H1 (cell line): ENCODE results near the gene SLC7A10. TPM values are rescaled to one million over a fixed set of nuclear protein-coding genes. Genes with fewer than 3 reads are reported as not detected.

Experiments
- CTCF ChIA-PET: fragments of 300-600 bp; sonication (Branson Sonifier 250); formaldehyde crosslinking; loops from one replicate; lab custom pipeline; 2021; ENCODE audit not compliant: partially characterized antibody; lab: Charles Lee
- POLR2A ChIA-PET: fragments of 300-600 bp; sonication (Branson Sonifier 250); formaldehyde crosslinking; loops from one replicate; lab custom pipeline; 2021; ENCODE audit warnings: inconsistent platforms; ENCODE audit not compliant: partially characterized antibody; lab: Charles Lee
- DNase-seq, 2 experiments: peaks; one replicate each; pipeline versions ENCODE4 v3.0.0 to v3.0.0-alpha.2; 2010 to 2022; ENCODE audit warnings: low spot score in 2 of 2, low read depth in 1 of 2, mixed read lengths in 1 of 2
- FAIRE-seq: peaks from 2 replicates; lab custom pipeline; 2011; peaks lifted over from hg19 to GRCh38; lab: Jason Lieb, UNC
- H2AFZ ChIP-seq: 2 replicates; pipeline ENCODE4 v1.8.1; 2012; ENCODE audit warnings: low read length, inconsistent platforms
- H2AK5ac ChIP-seq: 2 replicates; pipeline ENCODE4 v1.6.1; 2013; ENCODE audit warnings: low read depth, low read length
- H2BK120ac ChIP-seq: replicated peaks from 2 replicates; pipeline ENCODE3; 2013; ENCODE audit warnings: low read depth, low read length, inconsistent platforms
- H2BK12ac ChIP-seq: 2 replicates; pipeline ENCODE4 v1.6.1; 2013; ENCODE audit warnings: low read depth, low read length
- H2BK15ac ChIP-seq: 2 replicates; pipeline ENCODE4 v1.6.1; 2013; ENCODE audit warnings: low read length
- H2BK20ac ChIP-seq: 2 replicates; pipeline ENCODE4 v1.6.1; 2013; ENCODE audit warnings: low read length
- H2BK5ac ChIP-seq: 2 replicates; pipeline ENCODE4 v1.6.1; 2013; ENCODE audit warnings: low read depth, low read length
- H3K14ac ChIP-seq: 2 replicates; pipeline ENCODE4 v1.6.1; 2013; ENCODE audit warnings: inconsistent platforms; ENCODE audit not compliant: insufficient read length
- H3K18ac ChIP-seq: 2 replicates; pipeline ENCODE4 v1.6.1; 2013; ENCODE audit warnings: low read length; ENCODE audit errors: extremely low read depth
- H3K23ac ChIP-seq: 2 replicates; pipeline ENCODE4 v1.6.1; 2013; ENCODE audit warnings: inconsistent platforms; ENCODE audit not compliant: insufficient read length
- H3K23me2 ChIP-seq: 2 replicates; pipeline ENCODE4 v1.6.1; 2013; ENCODE audit warnings: low read depth, low read length
- H3K27ac ChIP-seq: 2 replicates; pipeline ENCODE4 v1.6.1; 2011; ENCODE audit warnings: low read depth, low read length, inconsistent platforms
- H3K27me3 ChIP-seq, 4 experiments: replicated peaks in 1 of 4; 1 replicate in 1 of 4; 2 replicates in 3 of 4; pipeline versions ENCODE4 v1.6.1 to v1.8.1; 2011 to 2013; ENCODE audit warnings: low read length in 3 of 4, mild to moderate bottlenecking in 3 of 4, inconsistent platforms in 2 of 4, mixed read lengths in 2 of 4, moderate library complexity in 1 of 4; ENCODE audit not compliant: control insufficient read depth in 3 of 4, insufficient read depth in 3 of 4; ENCODE audit errors: extremely low read depth in 1 of 4
- H3K36me3 ChIP-seq, 4 experiments: 2 replicates each; pipeline versions ENCODE4 v1.6.1 to v1.8.1; 2011 to 2013; ENCODE audit warnings: mild to moderate bottlenecking in 4 of 4, low read length in 3 of 4, moderate library complexity in 2 of 4, control low read depth in 1 of 4, inconsistent platforms in 1 of 4; ENCODE audit not compliant: insufficient read depth in 4 of 4, control insufficient read depth in 2 of 4
- H3K4ac ChIP-seq: replicated peaks from 2 replicates; pipeline ENCODE3; 2013; ENCODE audit warnings: low read length, low read depth, mixed read lengths, inconsistent platforms; ENCODE audit not compliant: insufficient read length
- H3K4me1 ChIP-seq, 4 experiments: replicated peaks in 1 of 4; 1 replicate in 1 of 4; 2 replicates in 3 of 4; pipeline versions ENCODE4 v1.6.1 to v1.8.1; 2011 to 2013; ENCODE audit warnings: low read length in 3 of 4, inconsistent platforms in 2 of 4, mixed read lengths in 1 of 4; ENCODE audit not compliant: insufficient read depth in 4 of 4, control insufficient read depth in 3 of 4
- H3K4me2 ChIP-seq, 2 experiments: 2 replicates each; pipeline versions ENCODE4 v1.6.1 to v1.8.1; 2011 to 2013; ENCODE audit warnings: low read depth in 2 of 2, low read length in 2 of 2, control low read depth in 1 of 2, inconsistent platforms in 1 of 2, mild to moderate bottlenecking in 1 of 2; ENCODE audit not compliant: insufficient read depth in 1 of 2
- H3K4me3 ChIP-seq, 4 experiments: fragments of 200-600, 300-600 bp in 1 of 4; sonication (generic), shearing (Covaris generic), sonication (Bioruptor Twin) in 1 of 4; 2 replicates each; pipeline versions ENCODE4 v1.5.1 to v1.8.1; 2011 to 2016; ENCODE audit warnings: low read length in 4 of 4, low read depth in 3 of 4, control low read depth in 2 of 4, inconsistent platforms in 2 of 4, mild to moderate bottlenecking in 2 of 4, mixed read lengths in 1 of 4, moderate library complexity in 1 of 4; ENCODE audit not compliant: insufficient read depth in 2 of 4; ENCODE audit errors: extremely low read depth in 1 of 4
- H3K56ac ChIP-seq: replicated peaks from 2 replicates; pipeline ENCODE3; 2013; ENCODE audit warnings: low read depth, mild to moderate bottlenecking, mixed read lengths, low read length, inconsistent platforms; ENCODE audit not compliant: insufficient read length
- H3K79me1 ChIP-seq: 2 replicates; pipeline ENCODE4 v1.6.1; 2013; ENCODE audit warnings: low read depth, low read length, control low read depth
- H3K79me2 ChIP-seq, 2 experiments: 2 replicates each; pipeline versions ENCODE4 v1.6.1 to v1.8.1; 2012 to 2013; ENCODE audit warnings: low read length in 2 of 2, mild to moderate bottlenecking in 2 of 2, inconsistent platforms in 1 of 2; ENCODE audit not compliant: insufficient read depth in 2 of 2, control insufficient read depth in 1 of 2
- H3K9ac ChIP-seq, 4 experiments: replicated peaks in 1 of 4; 1 replicate in 1 of 4; 2 replicates in 3 of 4; pipeline versions ENCODE4 v1.6.1 to v1.8.1; 2011 to 2013; ENCODE audit warnings: low read depth in 3 of 4, low read length in 3 of 4, control low read depth in 2 of 4, mild to moderate bottlenecking in 2 of 4, moderate library complexity in 2 of 4, inconsistent platforms in 1 of 4; ENCODE audit errors: extremely low read depth in 1 of 4
- H3K9me3 ChIP-seq, 2 experiments: 2 replicates each; pipeline versions ENCODE4 v1.6.1 to v1.8.1; 2012 to 2013; ENCODE audit warnings: mild to moderate bottlenecking in 2 of 2, moderate library complexity in 2 of 2, control low read depth in 1 of 2, inconsistent platforms in 1 of 2, low read depth in 1 of 2, low read length in 1 of 2, mixed read lengths in 1 of 2; ENCODE audit not compliant: insufficient read depth in 2 of 2
- H4K20me1 ChIP-seq, 2 experiments: replicated peaks in 1 of 2; 2 replicates each; pipeline versions ENCODE3 to v1.8.1; 2011 to 2013; ENCODE audit warnings: inconsistent platforms in 2 of 2, low read length in 2 of 2, mild to moderate bottlenecking in 1 of 2; ENCODE audit not compliant: insufficient read depth in 2 of 2, control insufficient read depth in 1 of 2
- H4K5ac ChIP-seq: 2 replicates; pipeline ENCODE4 v1.6.1; 2013; ENCODE audit warnings: low read length, low read depth, mixed read lengths, inconsistent platforms; ENCODE audit not compliant: insufficient read length
- H4K8ac ChIP-seq: 2 replicates; pipeline ENCODE4 v1.8.0; 2013; ENCODE audit warnings: mild to moderate bottlenecking, moderate library complexity, low read length, inconsistent platforms; ENCODE audit not compliant: insufficient read depth; ENCODE audit errors: extremely low read depth
- H4K91ac ChIP-seq: replicated peaks from 2 replicates; pipeline ENCODE3; 2013; ENCODE audit warnings: low read length, mixed read lengths, inconsistent platforms; ENCODE audit not compliant: insufficient read length
- E2F6 ChIP-seq: IDR thresholded peaks from 2 replicates; pipeline ENCODE4 v1.6.1; 2012; ENCODE audit warnings: inconsistent platforms
- GTF2F1 ChIP-seq: IDR thresholded peaks from 2 replicates; pipeline ENCODE4 v1.6.1; 2012; ENCODE audit warnings: low read depth, low read length, improper control_type of control experiment, borderline replicate concordance
- HDAC6 ChIP-seq: IDR thresholded peaks from one replicate; pipeline ENCODE4 v1.7.1; 2012; ENCODE audit warnings: low read depth, mild to moderate bottlenecking, inconsistent platforms, low read length, moderate library complexity
- PHF8 ChIP-seq: fragments of 200-600 bp; sonication (generic); conservative IDR thresholded peaks from 2 replicates; pipeline ENCODE4 v1.7.1; 2012; ENCODE audit warnings: low read depth, mild to moderate bottlenecking, inconsistent platforms, low read length, moderate library complexity
- RAD21 ChIP-seq, 2 experiments: IDR thresholded peaks in 1 of 2; conservative IDR thresholded peaks in 1 of 2; 2 replicates each; pipeline ENCODE4 v1.6.1; 2011; ENCODE audit warnings: low read depth in 2 of 2, low read length in 2 of 2, improper control_type of control experiment in 1 of 2, inconsistent platforms in 1 of 2, mild to moderate bottlenecking in 1 of 2, moderate library complexity in 1 of 2
- RFX5 ChIP-seq: IDR thresholded peaks from 2 replicates; pipeline ENCODE4 v1.6.1; 2011; ENCODE audit warnings: low read depth, low read length, improper control_type of control experiment, borderline replicate concordance
- SIX5 ChIP-seq: IDR thresholded peaks from 2 replicates; pipeline ENCODE4 v1.6.1; 2011; ENCODE audit warnings: mild to moderate bottlenecking, low read depth, low read length
- TAF7 ChIP-seq: optimal IDR thresholded peaks from 2 replicates; pipeline ENCODE3; 2011; ENCODE audit warnings: low read depth, mild to moderate bottlenecking, inconsistent platforms, low read length, moderate library complexity, borderline replicate concordance
- WGBS, 2 experiments: shearing (Covaris generic) in 1 of 2; methylation state at CpG; one replicate each; pipeline versions ENCODE4 v1.1.6 to v1.1.7; 2013 to 2015; ENCODE audit warnings: low lambda C conversion rate in 2 of 2, mixed read lengths in 2 of 2, inconsistent platforms in 1 of 2, low coverage in 1 of 2, missing lambda C conversion rate in 1 of 2; ENCODE audit not compliant: insufficient replicate concordance in 2 of 2, insufficient coverage in 1 of 2, insufficient read length in 1 of 2; ENCODE audit errors: extremely low coverage in 1 of 2, missing lambda C conversion rate in 1 of 2; 5-methylcytosine and 5-hydroxymethylcytosine counted together
- polyA plus RNA-seq, 7 experiments: library from polyadenylated mRNA; depleted of rRNA in 3 of 7; stranded (reverse) in 5 of 7; unstranded in 2 of 7; fragments of >200 nt in 5 of 7; fragments of 200-250 nt in 2 of 7; gene quantifications; 1 replicate in 5 of 7; 2 replicates in 1 of 7; 4 replicates in 1 of 7; pipeline versions ENCODE4 v1.2.1 to v1.2.3, GENCODE V29; 2011 to 2013; ENCODE audit warnings: missing spikeins in 2 of 7, mixed read lengths in 2 of 7
- total RNA-seq: library from RNA; stranded (reverse); fragmentation: NEBNext Ultra II Directional; extraction: Animal tissue kit (Norgen Biotek cat#: 25700); gene quantifications from 2 replicates; pipeline ENCODE4 v1.2.1, GENCODE V29; 2021

SLC7A10 gene
- total and polyA plus RNA-seq, 2 of the 8 experiments (the other 6 are each of a cell fraction or from before 2014, with no cell fraction given): 3.7 to 7.1 TPM

GRCh38 chr19:33186431-33187182, 39.0 kb downstream of the SLC7A10 start:
- peaks cover 0 to 4% (median 0%) of the 10 kb centered on the region in 4 experiments; a peak in 2 of 7 replicates for H3K27me3 ChIP-seq
- no peaks in the 10 kb centered on the region for H3K79me1 ChIP-seq
- H3K4ac ChIP-seq: no peak overlapping the region
- no peak overlapping the region for H2BK12ac ChIP-seq
- H3K4me1 ChIP-seq: peaks cover 0 to 7% (median 1%) of the 10 kb centered on the region in 4 experiments; a peak in 3 of 7 replicates
- H4K20me1 ChIP-seq: no peaks in the 10 kb centered on the region
- FAIRE-seq (no peak), DNase-seq (no peak)
- no peak overlapping the region for H3K56ac ChIP-seq
- no peak overlapping the region for H4K91ac ChIP-seq
- H3K14ac ChIP-seq: no peak overlapping the region
- H2BK120ac ChIP-seq: no peak overlapping the region
- 38% methylated on average over 10 of the region's 11 CpGs; no CpG with 5 or more reads in 1 of the 2 experiments for WGBS, 2 experiments
- ChIA-PET CTCF (interaction anchor here (0.9 to 5.6 kb wide), 9 partner anchors 9 to 60 kb away, joined by 3 to 58 read pairs (median 4); no protein-coding TSS in a partner anchor), POLR2A (interaction anchor here (0.9 kb wide), 1 partner anchor 10 kb away, joined by 3 read pairs; no protein-coding TSS in a partner anchor)
- no peaks in the 10 kb centered on the region for H3K79me2 ChIP-seq
- no peaks in the 10 kb centered on the region for H3K23me2 ChIP-seq
- H4K8ac ChIP-seq: no peak overlapping the region
- no peak overlapping the region for H3K9ac ChIP-seq
- H3K4me2 ChIP-seq: peak overlapping the region in 1 of 2 experiments; percentile 28; a peak in 2 of 4 replicates
- no peak overlapping the region for H2BK5ac ChIP-seq
- no peak overlapping the region for H2BK15ac ChIP-seq
- H2BK20ac ChIP-seq: no peak overlapping the region
- no peak overlapping the region for H3K4me3 ChIP-seq
- no peak overlapping the region for H3K18ac ChIP-seq
- H3K9me3 ChIP-seq: no peaks in the 10 kb centered on the region
- H3K23ac ChIP-seq: no peak overlapping the region
- H3K27ac ChIP-seq: no peak overlapping the region
- no peak overlapping the region for H2AK5ac ChIP-seq
- no peak overlapping the region for H4K5ac ChIP-seq
- H2AFZ ChIP-seq: peak overlapping the region; percentile 84; the same call in 1 of the 2 replicates
- no peaks in the 10 kb centered on the region for H3K36me3 ChIP-seq
- TF ChIP-seq RAD21 (IDR thresholded peaks at IDR 0.05 in 1 of 2, conservative IDR thresholded peaks at IDR 0.05 in 1 of 2; ENCODE audit: low read depth in 2 of 2, low read length in 2 of 2) (no peak), E2F6 (no peak), SIX5 (no peak), RFX5 (no peak), PHF8 (no peak), HDAC6 (no peak), GTF2F1 (no peak), TAF7 (no peak)
